Measurements from ENCODE around the gene APP.

Gene APP

GRCh38 chr21:25961042-25961441 lies 209.5 kb downstream of the APP start:
- Histone ChIP-seq H3K79me2 (ENCODE audit: insufficient read depth, low read length) (no peaks in the 10 kb centered on the region), H3K27ac (ENCODE audit: low read depth, low read length) (peak overlapping the region; percentile 72), H3K9me3 (ENCODE audit: insufficient read depth, low read length) (no peaks in the 10 kb centered on the region), H3F3A (ENCODE audit: insufficient read depth) (no peaks in the 10 kb centered on the region; the same call in 1 of the 2 replicates), H2AFZ (ENCODE audit: low read depth, low read length, severe bottlenecking) (peak overlapping the region; percentile 65), H3K9ac (ENCODE audit: low read length) (peak overlapping the region; percentile 30), H4K20me1 (ENCODE audit: low read depth, low read length) (no peaks in the 10 kb centered on the region), H3K4me3 (ENCODE audit: insufficient read depth, low read length, poor library complexity, severe bottlenecking) (no peak overlapping the region), H3K4me2 (ENCODE audit: low read depth, low read length, poor library complexity, severe bottlenecking) (peak overlapping the region; percentile 64), H3K27me3 (ENCODE audit: low read length) (no peaks in the 10 kb centered on the region), H3K9me2 (replicated peaks; ENCODE audit: insufficient read depth, low read length) (no peaks in the 10 kb centered on the region), H3K36me3 (ENCODE audit: low read length) (no peaks in the 10 kb centered on the region)
- TF ChIP-seq, protein P1, sequence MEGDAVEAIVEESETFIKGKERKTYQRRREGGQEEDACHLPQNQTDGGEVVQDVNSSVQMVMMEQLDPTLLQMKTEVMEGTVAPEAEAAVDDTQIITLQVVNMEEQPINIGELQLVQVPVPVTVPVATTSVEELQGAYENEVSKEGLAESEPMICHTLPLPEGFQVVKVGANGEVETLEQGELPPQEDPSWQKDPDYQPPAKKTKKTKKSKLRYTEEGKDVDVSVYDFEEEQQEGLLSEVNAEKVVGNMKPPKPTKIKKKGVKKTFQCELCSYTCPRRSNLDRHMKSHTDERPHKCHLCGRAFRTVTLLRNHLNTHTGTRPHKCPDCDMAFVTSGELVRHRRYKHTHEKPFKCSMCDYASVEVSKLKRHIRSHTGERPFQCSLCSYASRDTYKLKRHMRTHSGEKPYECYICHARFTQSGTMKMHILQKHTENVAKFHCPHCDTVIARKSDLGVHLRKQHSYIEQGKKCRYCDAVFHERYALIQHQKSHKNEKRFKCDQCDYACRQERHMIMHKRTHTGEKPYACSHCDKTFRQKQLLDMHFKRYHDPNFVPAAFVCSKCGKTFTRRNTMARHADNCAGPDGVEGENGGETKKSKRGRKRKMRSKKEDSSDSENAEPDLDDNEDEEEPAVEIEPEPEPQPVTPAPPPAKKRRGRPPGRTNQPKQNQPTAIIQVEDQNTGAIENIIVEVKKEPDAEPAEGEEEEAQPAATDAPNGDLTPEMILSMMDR (IDR thresholded peaks at IDR 0.05; ENCODE audit: insufficient read depth, low read length, poor library complexity, severe bottlenecking), result no peak
- TF ChIP-seq EZH2phosphoT487 (conservative IDR thresholded peaks at IDR 0.05; ENCODE audit: low read length), result no peak

GRCh38 chr21:25960402-25960801 lies 210.2 kb downstream of the APP start:
- no peaks in the 10 kb centered on the region for H4K20me1 ChIP-seq (ENCODE audit: low read depth, low read length)
- H3K4me2 ChIP-seq (ENCODE audit: low read depth, low read length, poor library complexity, severe bottlenecking), result peak overlapping the region; percentile 64
- no peak overlapping the region for H3K4me3 ChIP-seq (ENCODE audit: insufficient read depth, low read length, poor library complexity, severe bottlenecking)
- TF ChIP-seq, protein P1 (IDR thresholded peaks at IDR 0.05; ENCODE audit: insufficient read depth, low read length, poor library complexity, severe bottlenecking), result no peak
- TF ChIP-seq EZH2phosphoT487 (conservative IDR thresholded peaks at IDR 0.05; ENCODE audit: low read length), result no peak
- H2AFZ ChIP-seq (ENCODE audit: low read depth, low read length, severe bottlenecking), result peak overlapping the region; percentile 65
- no peaks in the 10 kb centered on the region for H3K79me2 ChIP-seq (ENCODE audit: insufficient read depth, low read length)
- no peaks in the 10 kb centered on the region for H3K9me3 ChIP-seq (ENCODE audit: insufficient read depth, low read length)
- no peaks in the 10 kb centered on the region for H3K36me3 ChIP-seq (ENCODE audit: low read length)
- H3K9ac ChIP-seq (ENCODE audit: low read length), result no peak overlapping the region
- peak overlapping the region; percentile 72 for H3K27ac ChIP-seq (ENCODE audit: low read depth, low read length)
- no peaks in the 10 kb centered on the region for H3F3A ChIP-seq (ENCODE audit: insufficient read depth)
- H3K9me2 ChIP-seq (replicated peaks; ENCODE audit: insufficient read depth, low read length), result no peaks in the 10 kb centered on the region
- no peaks in the 10 kb centered on the region for H3K27me3 ChIP-seq (ENCODE audit: low read length)

GRCh38 chr21:25959799-25960198 lies 210.8 kb downstream of the APP start:
- H3K9me2 ChIP-seq (replicated peaks; ENCODE audit: insufficient read depth, low read length), result no peaks in the 10 kb centered on the region
- no peaks in the 10 kb centered on the region for H4K20me1 ChIP-seq (ENCODE audit: low read depth, low read length)
- H3K9me3 ChIP-seq (ENCODE audit: insufficient read depth, low read length), result no peaks in the 10 kb centered on the region
- TF ChIP-seq, protein P1 (IDR thresholded peaks at IDR 0.05; ENCODE audit: insufficient read depth, low read length, poor library complexity, severe bottlenecking), result no peak
- no peak for TF ChIP-seq EZH2phosphoT487 (conservative IDR thresholded peaks at IDR 0.05; ENCODE audit: low read length)
- H3K4me2 ChIP-seq (ENCODE audit: low read depth, low read length, poor library complexity, severe bottlenecking), result no peak overlapping the region
- H3K27me3 ChIP-seq (ENCODE audit: low read length), result no peaks in the 10 kb centered on the region
- no peak overlapping the region for H3K9ac ChIP-seq (ENCODE audit: low read length)
- H3K36me3 ChIP-seq (ENCODE audit: low read length), result no peaks in the 10 kb centered on the region
- no peak overlapping the region for H2AFZ ChIP-seq (ENCODE audit: low read depth, low read length, severe bottlenecking)
- H3K79me2 ChIP-seq (ENCODE audit: insufficient read depth, low read length), result no peaks in the 10 kb centered on the region
- H3K27ac ChIP-seq (ENCODE audit: low read depth, low read length), result no peak overlapping the region
- no peak overlapping the region for H3K4me3 ChIP-seq (ENCODE audit: insufficient read depth, low read length, poor library complexity, severe bottlenecking)
- H3F3A ChIP-seq (ENCODE audit: insufficient read depth), result no peaks in the 10 kb centered on the region
